Fibroblast of mammary gland (primary cell): ENCODE results near the gene MAIP1.

Experiments
- DNase-seq: peaks from one replicate; pipeline ENCODE4 v3.0.0-alpha.2; 2010; ENCODE audit warnings: low read depth
- H3K4me3 ChIP-seq: 2 replicates; pipeline ENCODE4 v1.5.1; 2011; ENCODE audit warnings: low read depth, mild to moderate bottlenecking, low read length, moderate library complexity; ENCODE audit not compliant: control insufficient read depth
- TF ChIP-seq, protein P1 (sequence below): conservative IDR thresholded peaks from 2 replicates; pipeline ENCODE4 v1.5.1; 2011; ENCODE audit warnings: low read depth, low read length, inconsistent platforms; ENCODE audit not compliant: control insufficient read depth, insufficient read depth

Gene MAIP1

DNA sequence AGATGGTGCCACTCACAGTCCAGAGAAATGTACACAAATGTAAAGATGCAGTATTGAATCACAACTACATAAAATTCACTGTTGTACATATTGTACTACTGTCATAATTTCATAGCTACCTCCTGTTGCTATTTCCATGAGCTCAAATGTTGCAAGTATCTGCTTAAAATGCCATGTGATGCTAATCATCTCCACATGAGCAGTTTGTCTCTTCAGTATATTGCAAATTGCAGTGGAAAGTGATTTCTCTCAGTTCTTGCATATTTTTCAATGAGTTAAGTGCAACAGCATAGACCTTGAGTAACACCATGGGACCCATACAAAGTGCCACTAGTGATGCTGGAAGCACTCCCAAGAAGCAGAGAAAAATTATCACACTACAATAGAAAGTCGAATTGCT is 51.9 kb downstream of the MAIP1 start:
- H3K4me3 ChIP-seq: no peak overlapping the region

DNA sequence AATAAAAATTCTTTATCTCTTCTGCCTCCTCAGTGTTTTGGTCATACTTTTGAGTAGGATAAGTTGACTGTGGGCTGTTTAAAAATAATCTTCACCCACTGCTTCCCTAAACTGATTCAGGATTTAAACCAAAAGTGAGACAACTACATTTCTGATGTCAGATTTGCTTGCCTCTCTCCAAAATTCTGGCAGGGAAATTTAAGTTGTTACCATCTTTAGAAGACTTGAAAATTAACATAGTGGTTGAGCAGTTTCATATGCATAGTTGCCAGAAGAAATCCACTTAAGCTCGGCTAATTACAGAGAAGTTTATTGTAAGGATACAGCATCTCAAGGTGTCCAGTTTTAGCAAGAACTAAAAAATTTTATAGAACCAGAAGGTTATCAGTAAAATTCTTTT is 57.0 kb downstream of the MAIP1 start:
- no peak overlapping the region for H3K4me3 ChIP-seq
- TF ChIP-seq, protein P1, sequence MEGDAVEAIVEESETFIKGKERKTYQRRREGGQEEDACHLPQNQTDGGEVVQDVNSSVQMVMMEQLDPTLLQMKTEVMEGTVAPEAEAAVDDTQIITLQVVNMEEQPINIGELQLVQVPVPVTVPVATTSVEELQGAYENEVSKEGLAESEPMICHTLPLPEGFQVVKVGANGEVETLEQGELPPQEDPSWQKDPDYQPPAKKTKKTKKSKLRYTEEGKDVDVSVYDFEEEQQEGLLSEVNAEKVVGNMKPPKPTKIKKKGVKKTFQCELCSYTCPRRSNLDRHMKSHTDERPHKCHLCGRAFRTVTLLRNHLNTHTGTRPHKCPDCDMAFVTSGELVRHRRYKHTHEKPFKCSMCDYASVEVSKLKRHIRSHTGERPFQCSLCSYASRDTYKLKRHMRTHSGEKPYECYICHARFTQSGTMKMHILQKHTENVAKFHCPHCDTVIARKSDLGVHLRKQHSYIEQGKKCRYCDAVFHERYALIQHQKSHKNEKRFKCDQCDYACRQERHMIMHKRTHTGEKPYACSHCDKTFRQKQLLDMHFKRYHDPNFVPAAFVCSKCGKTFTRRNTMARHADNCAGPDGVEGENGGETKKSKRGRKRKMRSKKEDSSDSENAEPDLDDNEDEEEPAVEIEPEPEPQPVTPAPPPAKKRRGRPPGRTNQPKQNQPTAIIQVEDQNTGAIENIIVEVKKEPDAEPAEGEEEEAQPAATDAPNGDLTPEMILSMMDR: no peak
- DNase-seq: no peak

More for the DNA sequence above, 51.9 kb downstream of the MAIP1 start:
- no peak for DNase-seq
- TF ChIP-seq, protein P1: no peak
